Ramos (cell line): ENCODE results near the gene USP6NL.

Experiments
- in situ Hi-C: fragments of 300-500 bp; cut with MboI; formaldehyde crosslinking; loops from one replicate; pipeline ENCODE4 v1.14.3; 2022; ENCODE audit warnings: low sequenced_read_pairs; ENCODE audit not compliant: unreplicated experiment

The USP6NL gene

DNA sequence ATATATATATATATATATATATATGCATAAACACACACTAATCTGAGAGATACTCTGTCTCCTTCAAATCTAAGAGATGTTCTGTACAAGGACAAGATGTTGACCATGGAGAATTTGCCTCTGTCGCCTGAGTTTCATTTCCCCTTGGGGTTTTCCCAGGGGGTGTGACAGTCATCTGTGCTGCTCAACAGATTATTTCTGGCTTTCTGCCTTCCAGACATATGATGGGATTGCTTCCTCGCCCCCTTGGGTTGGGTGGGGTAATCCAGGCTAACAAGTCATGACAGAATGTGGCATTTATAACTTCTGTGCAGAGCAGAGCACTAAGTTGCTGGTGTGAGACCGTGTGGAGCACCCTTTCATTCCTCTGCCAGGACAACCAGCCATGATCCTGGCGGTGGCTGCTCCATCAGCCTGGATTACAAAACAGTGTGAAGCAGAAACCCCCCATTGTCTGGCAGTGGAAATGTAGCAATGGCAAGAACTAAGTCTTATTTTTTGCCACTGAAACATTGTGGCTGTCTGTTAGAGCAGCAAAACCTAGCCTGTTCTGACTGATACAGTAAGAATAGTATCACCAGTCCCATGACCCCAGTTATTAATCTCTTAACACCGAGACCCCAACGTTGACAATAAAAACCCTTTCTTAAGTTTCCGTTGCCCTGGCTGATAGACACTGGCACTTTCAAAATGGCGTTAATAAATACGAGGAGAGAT lies 13.7 kb upstream of the USP6NL start:
- in situ Hi-C loops = no loop called here

DNA sequence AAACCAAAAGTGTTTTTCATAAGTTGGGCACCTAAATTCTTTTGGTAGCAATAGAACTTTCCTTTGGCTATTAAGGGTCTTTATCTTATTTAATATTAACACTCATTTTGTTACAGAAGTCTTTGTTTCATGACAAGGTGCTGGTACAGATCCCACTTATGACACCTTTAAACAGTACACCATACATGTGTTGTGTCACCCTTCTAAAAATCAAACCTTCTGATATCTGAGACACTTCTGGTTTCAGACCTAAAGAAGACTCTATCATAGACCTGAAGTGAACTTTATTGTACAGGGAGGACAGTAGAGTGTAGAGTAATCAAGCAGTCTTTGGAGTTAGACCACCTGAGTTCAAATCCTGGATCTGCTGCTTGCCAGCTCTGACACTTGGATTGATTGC lies 5.8 kb upstream of the USP6NL start:
- in situ Hi-C loops = no loop called here

DNA sequence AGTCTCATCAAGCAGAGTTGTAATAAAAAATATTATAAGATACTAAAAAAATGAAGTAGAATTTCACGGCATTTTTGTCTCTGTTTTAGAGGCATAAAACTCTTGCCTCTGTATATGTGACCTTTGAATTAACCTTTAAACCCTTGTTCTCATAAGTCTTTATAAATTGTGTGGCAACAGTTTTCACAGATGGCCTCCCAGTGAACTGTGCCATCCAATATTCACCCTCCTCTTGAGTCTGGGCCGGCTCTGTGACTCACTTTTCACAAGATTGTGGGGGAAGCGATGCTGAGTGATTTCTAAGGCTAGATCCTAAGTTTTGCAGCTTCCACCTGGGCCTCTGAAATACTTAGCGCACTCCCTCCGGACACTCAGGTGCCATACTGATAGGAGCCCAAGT lies 4.6 kb upstream of the USP6NL start:
- in situ Hi-C loops = no loop called here

DNA sequence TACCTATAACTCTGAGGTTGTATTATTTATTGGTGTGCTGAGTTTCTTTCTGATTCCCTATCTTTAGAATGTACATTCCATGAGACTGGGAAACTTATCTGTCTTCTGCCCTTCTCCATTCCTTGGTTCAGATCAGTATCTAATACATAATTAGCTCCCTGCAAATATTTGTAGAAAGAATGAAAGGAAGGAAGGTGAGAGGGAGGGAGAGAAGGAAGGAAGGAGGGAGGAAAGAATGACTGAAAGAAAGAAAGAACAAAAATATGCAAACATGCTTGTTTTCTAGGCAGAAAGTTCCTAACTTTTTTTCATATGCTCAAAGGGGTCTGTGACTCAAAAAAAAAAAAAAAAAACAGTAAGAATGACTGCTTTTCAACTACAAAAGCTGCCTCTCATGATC lies 3.9 kb upstream of the USP6NL start:
- in situ Hi-C loops = no loop called here

DNA sequence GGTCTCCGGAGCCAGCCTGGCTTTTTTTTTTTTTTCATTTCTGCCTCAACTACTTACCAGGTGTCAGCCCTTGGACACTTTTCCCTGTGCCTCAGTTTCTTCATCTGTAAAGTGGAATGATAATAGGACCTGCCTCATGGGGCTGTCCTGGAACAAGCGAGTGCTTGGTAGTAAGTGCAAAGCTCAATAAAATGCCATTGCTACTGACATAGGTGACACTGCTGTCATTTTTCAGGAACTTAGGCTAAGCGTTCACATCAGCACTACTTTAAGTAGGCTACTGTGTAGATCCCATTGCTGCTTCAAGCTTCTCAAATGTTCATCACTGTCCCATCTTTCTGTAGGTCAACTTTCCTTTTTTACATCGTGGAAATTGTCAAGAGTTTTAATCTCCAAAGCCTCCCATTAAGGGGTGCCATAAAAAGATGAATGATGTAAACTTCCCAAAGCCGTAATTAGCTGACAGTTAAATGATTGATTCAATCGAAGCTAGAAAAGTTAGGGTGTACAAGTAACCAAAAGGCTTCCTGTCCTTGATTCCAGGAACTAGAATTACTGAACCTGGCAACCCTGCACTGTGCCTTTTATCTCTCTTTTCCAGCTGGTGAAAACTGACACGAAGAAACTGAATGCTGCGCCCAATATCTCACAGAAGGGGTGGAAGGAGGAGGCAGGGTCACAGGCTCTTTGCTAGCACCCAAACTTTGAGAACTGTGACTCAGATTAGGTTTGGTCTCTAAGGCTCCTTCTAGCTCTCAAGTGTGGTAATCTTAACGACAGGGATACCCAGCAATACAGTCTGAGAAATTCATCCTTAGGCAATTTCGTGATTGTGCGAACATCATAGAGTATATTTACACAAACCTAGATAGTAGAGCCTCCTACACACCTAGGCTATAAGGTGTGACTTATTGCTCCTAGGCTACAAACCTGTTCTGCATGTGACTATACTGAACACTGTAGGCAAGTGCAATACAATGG lies 861 bp upstream of the USP6NL start:
- in situ Hi-C loops = no loop called here

DNA sequence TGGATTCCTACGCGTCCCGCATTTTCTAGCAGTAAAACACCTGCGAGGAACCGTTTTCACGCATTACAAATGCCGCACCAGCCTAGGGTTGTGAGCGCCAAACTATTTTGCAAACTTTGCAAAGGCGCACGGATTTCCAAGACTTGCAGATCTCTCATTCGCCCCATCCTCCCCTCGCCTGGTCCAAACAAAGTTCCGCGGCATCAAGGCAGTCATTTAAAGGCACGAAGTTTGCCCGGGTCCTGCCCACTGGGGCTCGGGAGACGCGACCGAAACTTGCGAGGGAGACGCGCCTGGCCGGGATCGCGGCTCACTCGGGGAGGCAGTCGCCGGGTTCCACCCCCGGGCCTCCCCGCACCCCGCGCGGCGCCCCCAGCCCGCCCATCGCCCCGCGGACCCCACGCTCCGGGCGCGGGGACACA lies 613 bp downstream of the USP6NL start:
- in situ Hi-C loops = no loop called here

DNA sequence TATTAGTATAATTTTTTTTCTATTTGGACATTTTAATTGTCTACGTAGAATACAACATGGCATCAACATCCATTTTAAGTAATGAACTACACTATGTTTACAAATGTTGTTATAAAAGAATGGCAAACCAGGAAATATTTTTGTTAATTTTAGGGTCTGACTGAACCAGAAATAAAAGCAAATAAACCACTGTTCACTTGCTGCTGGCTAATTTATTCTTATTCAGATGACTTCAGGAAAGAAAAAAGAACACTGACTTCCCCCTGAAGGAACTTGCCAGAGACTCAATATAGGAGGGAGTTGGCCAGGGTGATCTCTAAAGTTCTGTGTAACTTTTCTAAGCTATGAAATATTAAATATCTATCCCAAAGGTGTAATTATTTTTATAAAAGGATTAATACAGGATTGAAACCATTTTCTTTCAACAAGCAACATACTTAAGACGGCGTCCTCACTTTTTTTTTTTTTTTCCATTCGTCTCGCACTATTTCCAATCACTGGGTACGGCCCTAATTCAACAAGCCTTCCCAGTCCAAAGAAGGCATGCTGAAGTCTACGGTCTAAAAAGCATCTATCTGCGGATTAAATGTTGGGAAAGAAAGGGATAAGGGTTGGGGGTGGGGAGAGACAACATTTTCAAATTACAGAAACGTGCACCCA lies 1.2 kb downstream of the USP6NL start:
- in situ Hi-C loops = no loop called here

DNA sequence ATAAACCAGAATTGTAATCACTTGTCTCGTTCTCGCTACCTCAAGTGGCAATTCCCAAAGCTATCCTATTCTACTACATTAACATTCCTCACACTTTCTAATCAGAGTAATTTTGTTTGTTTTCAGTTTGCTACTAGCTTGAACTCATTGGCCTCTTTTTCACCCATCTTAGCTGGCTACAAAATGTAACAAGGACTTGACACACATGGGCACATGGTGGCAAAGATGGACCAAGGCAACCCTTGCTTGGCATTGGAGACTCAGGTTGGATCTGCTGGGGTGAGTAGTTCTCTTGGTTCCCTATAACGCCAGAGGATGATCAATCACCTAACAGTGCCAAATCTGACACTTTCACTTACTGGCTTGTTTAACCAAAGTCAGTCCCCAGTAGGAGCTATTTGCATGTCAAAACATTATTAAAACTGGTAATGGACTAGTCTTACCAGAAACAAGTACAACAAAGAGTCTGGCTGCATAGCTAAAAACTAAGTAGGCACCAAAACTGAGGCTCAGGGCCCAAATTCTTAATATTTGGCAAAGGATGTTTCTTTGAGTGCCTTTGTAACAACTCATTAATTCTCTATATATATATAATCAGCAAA lies 1.9 kb downstream of the USP6NL start:
- in situ Hi-C loops = loop anchor here (5.0 kb wide), 1 partner anchor 68 kb away; no protein-coding TSS in a partner anchor

DNA sequence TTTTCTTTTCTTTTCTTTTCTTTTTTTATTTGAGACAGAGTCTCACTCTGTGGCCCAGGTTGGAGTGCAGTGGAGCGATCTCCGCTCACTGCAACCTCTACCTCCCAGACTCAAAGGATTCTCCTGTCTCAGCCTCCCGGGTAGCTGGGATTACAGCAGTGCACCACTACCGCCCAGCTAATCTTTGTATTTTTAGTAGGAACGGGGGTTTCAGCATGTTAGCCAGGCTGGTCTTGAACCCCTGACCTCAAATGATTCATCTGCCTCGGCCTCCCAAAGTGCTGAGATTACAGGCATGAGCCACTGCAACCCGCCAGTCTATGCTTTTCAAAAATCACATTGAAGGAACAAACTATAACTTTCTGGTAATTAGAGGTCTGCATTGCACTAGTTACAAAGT lies 2.4 kb downstream of the USP6NL start:
- in situ Hi-C loops = loop anchor here (5.0 kb wide), 1 partner anchor 68 kb away; no protein-coding TSS in a partner anchor

DNA sequence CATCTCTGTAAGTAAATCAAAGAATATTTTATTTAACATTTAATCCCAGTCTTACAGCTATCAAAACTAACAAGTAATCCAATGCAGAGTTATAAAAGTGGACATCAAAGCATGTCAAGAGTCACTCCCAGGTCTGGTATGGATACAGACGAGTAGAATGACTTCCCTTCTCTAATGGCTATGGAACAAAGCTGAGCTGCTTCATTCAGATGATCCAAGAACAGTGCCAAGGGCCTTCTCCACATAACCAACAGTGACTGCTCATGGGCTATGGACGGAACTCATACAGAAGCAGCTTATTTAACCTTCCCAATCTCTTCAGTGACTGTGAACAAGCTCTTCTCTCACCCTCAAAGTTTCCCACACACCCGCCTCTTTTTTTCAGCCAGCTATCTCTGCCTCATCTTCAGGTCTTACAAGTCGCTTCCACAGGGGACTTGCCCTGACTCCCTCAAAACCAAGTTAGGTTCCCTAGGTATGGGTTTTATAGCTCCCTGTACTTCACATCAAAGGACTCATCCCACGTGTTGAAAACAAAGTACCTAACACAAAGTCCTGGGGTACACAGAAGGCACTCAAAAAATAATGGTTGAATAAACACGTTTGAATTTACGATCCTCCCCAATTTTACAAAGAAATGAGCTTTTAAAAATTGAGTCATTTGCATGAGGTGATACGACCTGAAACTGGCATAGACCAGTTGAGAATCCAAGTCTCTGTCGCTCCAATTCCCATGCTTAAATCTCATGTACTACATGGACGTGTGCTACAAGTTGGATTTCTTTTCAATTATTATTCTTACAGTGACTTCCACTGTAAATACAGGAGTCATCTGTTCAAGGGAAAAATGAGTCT lies 3.1 kb downstream of the USP6NL start:
- in situ Hi-C loops = loop anchor here (5.0 kb wide), 1 partner anchor 69 kb away; no protein-coding TSS in a partner anchor

DNA sequence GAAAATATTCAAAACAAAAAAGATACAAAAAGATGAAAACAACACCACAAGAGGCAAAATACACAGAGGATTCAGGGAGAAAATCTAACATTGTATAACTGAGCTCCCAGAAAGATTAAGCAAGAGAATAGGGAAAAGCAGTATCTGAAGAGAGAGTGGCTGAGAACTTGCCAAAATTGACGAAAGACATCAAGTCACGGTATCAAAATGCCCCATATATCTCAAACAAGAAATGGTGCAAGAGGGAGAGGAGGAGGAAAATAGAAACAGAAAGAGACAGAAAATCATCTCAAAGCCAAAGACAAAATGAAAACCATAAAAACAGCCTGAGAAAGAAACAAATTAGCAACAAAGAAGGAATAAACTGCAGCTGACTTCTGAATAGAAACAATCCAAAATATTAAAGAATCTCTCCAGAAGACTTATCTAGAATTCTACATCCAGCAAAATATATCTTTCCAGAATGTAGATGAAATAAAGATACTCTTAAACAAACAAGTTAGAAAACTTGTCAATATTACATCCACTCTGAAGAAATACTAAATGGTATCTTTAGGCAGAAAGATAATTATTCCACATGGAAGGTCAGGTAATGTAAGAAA lies 5.5 kb downstream of the USP6NL start:
- in situ Hi-C loops = loop anchor here (5.0 kb wide), 1 partner anchor 71 kb away; no protein-coding TSS in a partner anchor

DNA sequence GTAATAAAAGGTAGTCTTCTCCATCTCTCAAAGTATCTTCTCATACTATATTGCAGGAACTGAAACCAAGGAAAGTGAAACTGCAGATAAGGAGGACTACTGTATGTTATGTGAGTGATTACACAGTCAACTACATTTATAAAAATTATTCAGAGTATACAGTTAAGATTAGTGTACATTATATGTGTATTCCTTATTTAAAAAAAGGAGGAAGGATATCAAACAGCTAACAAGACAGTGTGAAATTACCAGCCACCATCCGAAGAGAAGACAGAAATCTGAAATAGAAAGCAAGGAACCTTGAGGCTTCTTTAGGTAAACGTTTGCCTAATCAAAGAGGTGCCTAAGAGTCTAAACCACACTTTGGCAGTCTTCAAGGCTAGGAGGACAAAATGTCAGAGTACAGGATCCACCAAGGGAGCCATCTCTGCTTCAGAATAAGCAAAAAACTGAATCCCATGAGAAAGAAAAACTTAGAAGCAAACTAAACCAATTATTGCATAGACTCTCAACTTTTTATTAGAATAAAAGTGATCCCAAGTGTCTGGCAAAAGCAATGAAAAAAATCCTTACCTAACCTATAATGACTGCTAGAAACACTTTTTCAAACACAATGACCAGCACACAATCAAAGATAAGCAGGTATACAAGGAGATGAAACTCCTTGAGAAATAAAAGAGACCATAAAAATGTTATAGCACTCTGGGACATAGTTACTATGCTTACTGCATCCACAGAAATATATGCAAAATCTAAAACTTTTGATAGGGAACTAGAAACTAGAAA lies 6.4 kb downstream of the USP6NL start:
- in situ Hi-C loops = loop anchor here (5.0 kb wide), 1 partner anchor 72 kb away; no protein-coding TSS in a partner anchor

DNA sequence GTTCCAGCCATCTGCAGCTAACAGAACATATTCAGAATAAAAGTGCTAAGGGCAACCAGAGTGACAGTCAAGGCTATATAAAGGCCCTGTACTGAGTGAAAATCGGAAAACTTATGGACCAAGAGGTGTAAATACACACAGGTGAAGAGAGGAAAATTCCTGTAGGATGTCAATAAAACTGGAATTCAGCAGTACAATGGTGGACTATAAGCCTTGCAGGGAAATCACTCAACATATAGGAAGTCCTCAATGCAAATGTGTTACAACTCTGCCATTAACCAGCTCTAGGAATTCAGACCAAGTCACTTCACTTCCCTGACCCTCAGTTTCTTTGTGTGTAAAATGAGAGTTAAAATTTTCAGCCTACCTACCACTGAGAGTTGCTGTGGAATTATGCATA lies 7.7 kb downstream of the USP6NL start:
- in situ Hi-C loops = no loop called here

DNA sequence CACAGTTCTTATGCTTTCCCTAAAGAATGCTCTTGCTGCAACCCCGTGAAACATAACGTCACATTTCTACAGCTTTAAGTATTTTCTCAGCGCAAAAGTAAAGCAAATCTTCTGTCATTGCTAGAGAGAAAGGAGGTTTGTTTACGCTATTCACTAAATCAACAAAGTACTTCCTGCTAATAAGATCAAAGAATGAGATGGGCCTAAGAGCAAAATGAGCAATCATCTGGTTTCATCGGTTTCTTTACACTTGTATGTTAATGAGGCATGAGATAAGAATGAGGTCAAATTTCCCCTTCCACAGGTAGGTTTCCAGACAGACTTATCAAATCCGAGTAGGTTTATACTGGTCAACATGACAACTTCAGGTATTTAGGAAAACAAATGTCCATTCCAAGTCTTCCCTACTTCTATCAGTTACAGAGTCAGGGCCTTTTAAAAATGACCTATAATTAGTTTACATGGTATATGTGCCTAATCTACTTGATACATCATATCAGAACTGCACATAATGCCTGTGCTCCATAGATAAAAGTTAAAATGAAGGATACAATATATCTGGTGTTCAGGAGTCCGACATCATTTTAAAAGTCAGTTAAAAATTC lies 8.4 kb downstream of the USP6NL start:
- in situ Hi-C loops = no loop called here

DNA sequence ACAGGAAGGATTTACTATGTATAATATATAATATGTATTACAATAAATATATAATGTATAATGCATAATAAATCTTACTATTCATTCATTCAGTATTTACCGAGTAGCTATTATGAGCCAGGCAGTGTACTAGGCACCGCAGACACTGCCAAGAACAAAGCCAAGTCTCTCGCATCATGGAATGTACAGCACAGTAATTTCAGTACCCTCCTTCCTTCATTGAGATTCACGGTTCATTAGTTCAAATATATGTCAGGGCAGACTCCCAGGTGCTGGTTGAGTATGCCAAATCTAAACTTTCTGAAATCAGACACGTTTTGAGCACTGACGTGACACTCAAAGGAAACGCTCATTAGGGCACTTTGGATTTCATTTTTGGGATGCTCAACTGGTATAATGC lies 9.1 kb downstream of the USP6NL start:
- in situ Hi-C loops = no loop called here

DNA sequence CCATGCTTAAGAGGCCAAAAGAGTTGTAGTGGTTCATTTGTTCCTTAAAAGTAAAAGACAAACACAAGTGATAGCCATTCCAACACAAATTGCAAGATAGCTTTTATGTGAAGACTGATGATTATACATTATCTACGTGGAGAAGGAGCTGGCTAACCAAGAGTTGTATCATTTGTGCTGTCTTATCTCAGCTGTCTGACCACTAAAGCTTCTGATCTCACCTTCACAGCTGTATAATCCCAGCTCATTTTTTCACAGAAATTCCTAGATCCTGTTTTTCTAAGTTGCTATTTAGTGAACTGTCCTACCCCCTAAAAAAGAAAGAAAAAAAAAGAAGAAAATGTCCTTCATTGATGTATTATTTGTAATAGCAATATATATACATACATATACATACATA lies 9.8 kb downstream of the USP6NL start:
- in situ Hi-C loops = no loop called here

DNA sequence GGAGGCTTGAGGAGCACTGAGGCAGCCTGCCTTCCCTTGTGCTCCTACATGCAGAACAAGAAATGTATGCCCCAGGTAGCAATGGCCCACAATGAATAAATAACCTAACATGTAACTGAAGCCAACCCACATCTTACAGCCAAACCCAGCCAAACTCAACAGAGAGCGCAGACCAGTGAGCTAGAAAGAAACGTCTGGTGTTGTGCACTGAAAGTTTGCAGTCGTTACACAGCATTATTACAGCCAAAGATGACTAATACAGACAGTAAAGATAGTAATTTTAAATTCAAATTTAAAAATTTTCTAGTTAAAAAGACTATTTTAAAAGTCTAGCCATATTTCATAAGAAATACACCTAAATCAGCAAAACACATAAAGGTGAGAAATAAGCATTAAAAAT lies 11.2 kb downstream of the USP6NL start:
- in situ Hi-C loops = no loop called here
